ENCODE results near the gene RGMB. TPM values are rescaled to one million over a fixed set of nuclear protein-coding genes. Genes with fewer than 3 reads are reported as not detected.

The RGMB gene
- total RNA-seq, 2 donors from 2014 or later: 21.0 to 21.8 TPM

DNA sequence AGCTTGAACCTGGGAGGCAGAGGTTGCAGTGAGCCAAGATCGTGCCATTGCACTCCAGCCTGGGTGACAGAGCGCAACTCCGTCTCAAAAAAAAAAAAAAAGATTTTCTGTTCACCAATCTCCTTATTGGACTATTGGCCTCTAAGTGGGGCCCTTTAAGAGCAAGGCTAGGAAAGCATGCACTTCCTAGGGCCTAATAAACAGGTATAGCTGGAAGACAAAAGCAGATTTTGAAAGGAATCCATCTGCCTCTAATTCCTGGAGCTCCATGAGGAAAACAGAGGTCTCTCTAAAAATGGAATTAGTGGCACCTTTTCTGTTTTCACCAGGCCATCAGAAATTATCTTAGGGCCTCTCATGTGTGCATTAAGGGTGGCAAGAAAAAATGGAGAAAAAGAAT, 70.0 kb downstream of the RGMB start:
- TF ChIP-seq POLR2A (IDR thresholded peaks at IDR 0.05) (no peak), CTCF (IDR thresholded peaks at IDR 0.05) (no peak)
- H3K27ac ChIP-seq: no peak overlapping the region
- no peaks in the 10 kb centered on the region for H3K4me1 ChIP-seq
- ATAC-seq: no peak
- WGBS, 2 donors: 94 to 96% methylated on average over 3 of the region's 3 CpGs
- H3K27me3 ChIP-seq: peaks cover 0 to 4% of the 10 kb centered on the region in 2 donors
- no peak overlapping the region for H3K4me3 ChIP-seq
- DNase-seq: no peak
- peaks cover 0 to 5% (median 0%) of the 10 kb centered on the region in 3 donors for H3K9me3 ChIP-seq
- H3K36me3 ChIP-seq (replicated peaks in 1 of 2; ENCODE audit: insufficient read depth in 1 of 2, low read depth in 2 of 2): no peaks in the 10 kb centered on the region
- intact Hi-C loops (cut with DNase I): no loop called here

GRCh38 chr5:98844865-98845264, 71.4 kb downstream of the RGMB start:
- TF ChIP-seq POLR2A (IDR thresholded peaks at IDR 0.05) (no peak), CTCF (IDR thresholded peaks at IDR 0.05) (no peak)
- Histone ChIP-seq H3K36me3 (replicated peaks in 1 of 2; ENCODE audit: insufficient read depth in 1 of 2, low read depth in 2 of 2) (no peaks in the 10 kb centered on the region), H3K27me3 (no peaks in the 10 kb centered on the region), H3K4me3 (no peak overlapping the region), H3K27ac (no peak overlapping the region), H3K4me1 (no peaks in the 10 kb centered on the region), H3K9me3 (peaks cover 0 to 5% (median 0%) of the 10 kb centered on the region in 3 donors)
- WGBS, 2 donors: 95 to 96% methylated on average over 6 of the region's 6 CpGs
- no peak for ATAC-seq
- DNase-seq: no peak
- intact Hi-C loops (cut with DNase I): no loop called here

DNA sequence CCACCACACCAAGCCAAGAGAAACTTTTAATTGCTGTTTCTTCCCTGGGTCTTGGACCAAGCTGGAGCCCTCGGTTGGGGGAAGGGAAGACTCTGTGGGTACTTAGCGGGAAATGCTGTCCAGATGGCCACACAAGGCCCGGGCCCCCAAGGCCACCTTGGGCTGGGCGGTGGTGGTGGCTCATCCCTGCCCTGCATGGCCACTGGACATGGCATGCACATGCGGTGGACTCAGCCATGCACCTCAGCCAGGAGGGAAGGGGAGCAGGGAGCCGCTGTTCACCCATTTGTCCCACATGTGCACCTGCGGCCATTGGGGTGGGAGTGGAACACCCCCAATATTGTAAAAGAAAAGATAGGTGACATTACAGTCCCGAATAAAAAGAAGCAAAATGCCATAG, 72.4 kb downstream of the RGMB start:
- H3K4me3 ChIP-seq: no peak overlapping the region
- H3K27ac ChIP-seq: no peak overlapping the region
- peaks cover 0 to 5% (median 0%) of the 10 kb centered on the region in 3 donors for H3K9me3 ChIP-seq
- intact Hi-C loops (cut with DNase I): no loop called here
- WGBS, 2 donors: 95 to 97% methylated on average over 5 to 8 of the region's 8 CpGs
- no peak for TF ChIP-seq POLR2A (IDR thresholded peaks at IDR 0.05)
- TF ChIP-seq CTCF (IDR thresholded peaks at IDR 0.05): no peak
- H3K27me3 ChIP-seq: no peaks in the 10 kb centered on the region
- H3K36me3 ChIP-seq (replicated peaks in 1 of 2; ENCODE audit: insufficient read depth in 1 of 2, low read depth in 2 of 2): no peaks in the 10 kb centered on the region
- DNase-seq: no peak
- no peak for ATAC-seq
- no peaks in the 10 kb centered on the region for H3K4me1 ChIP-seq

Other genes starting within 250 kb of the RGMB start
- gene CHD1, start 155.3 kb downstream of the RGMB start, total RNA-seq: 10 to 100 TPM; 29.7 to 40.0 TPM